H9 (cell line): ENCODE results near the gene MICU1. TPM values are rescaled to one million over a fixed set of nuclear protein-coding genes. Genes with fewer than 3 reads are reported as not detected.

Experiments
- DNase-seq: peaks from one replicate; pipeline ENCODE4 v3.0.0-alpha.2; 2017
- H2AFZ ChIP-seq: one replicate; pipeline ENCODE4 v1.6.1; 2013; ENCODE audit warnings: mild to moderate bottlenecking, low read length, control low read depth, moderate library complexity
- H2AK5ac ChIP-seq: 2 replicates; pipeline ENCODE4 v1.6.1; 2013; ENCODE audit warnings: low read length, control low read depth, mixed read lengths; ENCODE audit not compliant: insufficient read length
- H2BK120ac ChIP-seq: one replicate; pipeline ENCODE4 v1.6.1; 2013; ENCODE audit warnings: low read depth, mild to moderate bottlenecking, low read length, control low read depth, inconsistent platforms; ENCODE audit not compliant: poor library complexity, severe bottlenecking
- H2BK12ac ChIP-seq: 2 replicates; pipeline ENCODE4 v1.6.1; 2013; ENCODE audit warnings: low read length, control low read depth, mixed read lengths, low read depth; ENCODE audit not compliant: insufficient read length
- H2BK15ac ChIP-seq: 2 replicates; pipeline ENCODE4 v1.6.1; 2013; ENCODE audit warnings: low read depth, low read length, control low read depth
- H2BK20ac ChIP-seq: one replicate; pipeline ENCODE4 v1.6.1; 2013; ENCODE audit warnings: low read depth, mild to moderate bottlenecking, low read length, control low read depth, inconsistent platforms; ENCODE audit not compliant: poor library complexity, severe bottlenecking
- H2BK5ac ChIP-seq: 2 replicates; pipeline ENCODE4 v1.6.1; 2013; ENCODE audit warnings: low read length, control low read depth, mixed read lengths; ENCODE audit not compliant: insufficient read length
- H3K14ac ChIP-seq: 2 replicates; pipeline ENCODE4 v1.6.1; 2013; ENCODE audit warnings: low read length, control low read depth; ENCODE audit not compliant: insufficient read depth
- H3K18ac ChIP-seq: 2 replicates; pipeline ENCODE4 v1.6.1; 2013; ENCODE audit warnings: low read depth, mild to moderate bottlenecking, mixed read lengths, low read length, control low read depth; ENCODE audit not compliant: insufficient read length
- H3K23ac ChIP-seq: 2 replicates; pipeline ENCODE4 v1.6.1; 2013; ENCODE audit warnings: low read length, control low read depth, mixed read lengths, low read depth; ENCODE audit not compliant: insufficient read length
- H3K23me2 ChIP-seq: 2 replicates; pipeline ENCODE4 v1.6.1; 2013; ENCODE audit warnings: low read depth, mild to moderate bottlenecking, mixed read lengths, low read length, control low read depth; ENCODE audit not compliant: insufficient read length, poor library complexity, severe bottlenecking
- H3K27ac ChIP-seq: 2 replicates; pipeline ENCODE4 v1.5.1; 2013; ENCODE audit warnings: low read length, control low read depth, mixed read lengths, low read depth; ENCODE audit not compliant: insufficient read length
- H3K27me3 ChIP-seq: 2 replicates; pipeline ENCODE4 v1.6.1; 2013; ENCODE audit warnings: low read length, control low read depth, inconsistent platforms; ENCODE audit not compliant: insufficient read depth
- H3K4ac ChIP-seq: 2 replicates; pipeline ENCODE4 v1.6.1; 2013; ENCODE audit warnings: low read depth, mild to moderate bottlenecking, control low read depth, inconsistent platforms, low read length, moderate library complexity
- H3K4me1 ChIP-seq: 2 replicates; pipeline ENCODE4 v1.6.1; 2013; ENCODE audit warnings: low read length, control low read depth, inconsistent platforms; ENCODE audit not compliant: insufficient read depth
- H3K4me2 ChIP-seq: 2 replicates; pipeline ENCODE4 v1.6.1; 2013; ENCODE audit warnings: low read length, control low read depth, mixed read lengths; ENCODE audit not compliant: insufficient read length, insufficient read depth
- H3K56ac ChIP-seq: 2 replicates; pipeline ENCODE4 v1.6.1; 2013; ENCODE audit warnings: low read depth, mild to moderate bottlenecking, mixed read lengths, low read length, control low read depth; ENCODE audit not compliant: insufficient read length
- H3K79me1 ChIP-seq: 2 replicates; pipeline ENCODE4 v1.6.1; 2013; ENCODE audit warnings: low read depth, mild to moderate bottlenecking, moderate library complexity, low read length, control low read depth, inconsistent platforms; ENCODE audit not compliant: insufficient read depth, poor library complexity, severe bottlenecking
- H3K79me2 ChIP-seq: 2 replicates; pipeline ENCODE4 v1.6.1; 2013; ENCODE audit warnings: low read length, control low read depth, inconsistent platforms; ENCODE audit not compliant: insufficient read depth
- H3K9ac ChIP-seq: 2 replicates; pipeline ENCODE4 v1.6.1; 2013; ENCODE audit warnings: low read length, control low read depth, mixed read lengths; ENCODE audit not compliant: insufficient read length; ENCODE audit errors: extremely low read depth
- H3K9me3 ChIP-seq: one replicate; pipeline ENCODE4 v1.6.1; 2013; ENCODE audit warnings: low read depth, low read length, inconsistent platforms; ENCODE audit not compliant: control insufficient read depth
- H3T11ph ChIP-seq: one replicate; pipeline ENCODE4 v1.6.1; 2013; ENCODE audit warnings: mild to moderate bottlenecking, low read length, control low read depth, inconsistent platforms
- H4K20me1 ChIP-seq: one replicate; pipeline ENCODE4 v1.6.1; 2013; ENCODE audit not compliant: control insufficient read depth, insufficient read length, insufficient read depth
- H4K5ac ChIP-seq: 2 replicates; pipeline ENCODE4 v1.6.1; 2013; ENCODE audit warnings: low read depth, mild to moderate bottlenecking, mixed read lengths, low read length, control low read depth; ENCODE audit not compliant: insufficient read length
- H4K8ac ChIP-seq: replicated peaks from 2 replicates; pipeline ENCODE4 v1.6.1; 2013; ENCODE audit warnings: low read length, control low read depth, mixed read lengths, low read depth; ENCODE audit not compliant: insufficient read length
- H4K91ac ChIP-seq: 2 replicates; pipeline ENCODE4 v1.6.1; 2013; ENCODE audit warnings: low read depth, mild to moderate bottlenecking, moderate library complexity, mixed read lengths, low read length, control low read depth; ENCODE audit not compliant: insufficient read length
- H3K27ac Mint-ChIP-seq, 3 experiments: 2 replicates in 2 of 3; 3 replicates in 1 of 3; pipeline ENCODE4 v1.8.0; 2020 to 2021; ENCODE audit warnings: mixed read lengths in 3 of 3, mild to moderate bottlenecking in 1 of 3, moderate library complexity in 1 of 3
- H3K27me3 Mint-ChIP-seq: 2 replicates; pipeline ENCODE4 v1.8.0; 2021; ENCODE audit warnings: low read depth, mild to moderate bottlenecking, moderate library complexity, mixed read lengths
- H3K36me3 Mint-ChIP-seq, 3 experiments: 2 replicates in 2 of 3; 3 replicates in 1 of 3; pipeline ENCODE4 v1.8.0; 2020 to 2021; ENCODE audit warnings: low read depth in 3 of 3, mixed read lengths in 3 of 3; ENCODE audit not compliant: insufficient read depth in 1 of 3
- H3K4me1 Mint-ChIP-seq, 2 experiments: 2 replicates each; pipeline ENCODE4 v1.8.0; 2020; ENCODE audit warnings: mixed read lengths in 2 of 2
- H3K4me3 Mint-ChIP-seq, 2 experiments: 2 replicates in 1 of 2; 3 replicates in 1 of 2; pipeline ENCODE4 v1.8.0; 2020 to 2021; ENCODE audit warnings: mild to moderate bottlenecking in 2 of 2, mixed read lengths in 2 of 2, moderate library complexity in 1 of 2
- H3K9me3 Mint-ChIP-seq, 2 experiments: 2 replicates in 1 of 2; 3 replicates in 1 of 2; pipeline ENCODE4 v1.8.0; 2020; ENCODE audit warnings: mild to moderate bottlenecking in 2 of 2, mixed read lengths in 2 of 2, moderate library complexity in 1 of 2
- WGBS: extraction: QIAGEN DNeasy Blood & Tissue Kit; methylation state at CpG from one replicate; pipeline ENCODE4 v1.1.7; 2013; ENCODE audit warnings: missing lambda C conversion rate, low lambda C conversion rate, mixed read lengths; ENCODE audit not compliant: insufficient read length; ENCODE audit errors: extremely low coverage; 5-methylcytosine and 5-hydroxymethylcytosine counted together
- total RNA-seq: library from RNA; stranded (reverse); gene quantifications from 2 replicates; pipeline ENCODE4 v1.2.1, GENCODE V29; 2021
- TF ChIP-seq, protein P1 (sequence below): fragments of 200-600 bp; sonication (generic); conservative IDR thresholded peaks from 3 replicates; pipeline ENCODE4 v1.8.0; 2021; ENCODE audit warnings: antibody characterized with exemption, mild to moderate bottlenecking

The MICU1 gene
- total RNA-seq, 1 experiment from 2014 or later: 33.2 TPM

DNA sequence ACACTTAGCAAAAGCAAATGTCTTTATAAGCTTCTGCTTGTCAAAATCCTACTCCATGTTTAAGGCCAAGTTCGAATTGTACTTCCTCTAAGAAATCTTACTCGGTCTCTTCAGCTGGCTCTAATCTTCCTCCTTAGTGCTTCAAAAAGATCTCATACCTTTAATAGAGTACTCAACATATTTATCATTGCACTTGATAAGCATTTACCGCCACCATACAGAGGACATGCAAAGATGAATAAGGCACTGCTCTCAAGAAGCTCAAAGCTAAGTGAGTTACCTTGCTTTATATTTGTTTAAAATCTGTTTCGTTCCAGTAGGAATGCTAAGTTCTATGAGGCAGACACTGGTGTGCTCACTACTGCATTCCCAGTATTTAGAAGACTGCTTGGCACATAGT is 209.2 kb downstream of the MICU1 start:
- Histone ChIP-seq H2BK12ac (no peak overlapping the region), H2AK5ac (no peak overlapping the region), H3K27me3 (no peaks in the 10 kb centered on the region), H4K20me1 (no peaks in the 10 kb centered on the region), H3K4ac (no peak overlapping the region), H3K4me2 (no peak overlapping the region), H3K14ac (no peak overlapping the region), H4K91ac (no peak overlapping the region), H3K23me2 (no peaks in the 10 kb centered on the region), H3K23ac (no peak overlapping the region), H2BK5ac (no peak overlapping the region), H4K5ac (no peak overlapping the region), H3K27ac (no peak overlapping the region), H3K79me2 (no peaks in the 10 kb centered on the region), H2BK120ac (no peak overlapping the region), H3K9me3 (peaks cover 7% of the 10 kb centered on the region), H4K8ac (no peak overlapping the region), H2BK20ac (no peak overlapping the region), H3K79me1 (no peaks in the 10 kb centered on the region), H3K9ac (no peak overlapping the region), H2AFZ (no peak overlapping the region), H2BK15ac (no peak overlapping the region), H3K18ac (no peak overlapping the region), H3T11ph (no peak overlapping the region), H3K4me1 (no peaks in the 10 kb centered on the region; the same call in 1 of the 2 replicates), H3K56ac (no peak overlapping the region)
- H3K36me3 Mint-ChIP-seq: peaks cover 9 to 36% (median 32%) of the 10 kb centered on the region in 3 experiments
- TF ChIP-seq, protein P1, sequence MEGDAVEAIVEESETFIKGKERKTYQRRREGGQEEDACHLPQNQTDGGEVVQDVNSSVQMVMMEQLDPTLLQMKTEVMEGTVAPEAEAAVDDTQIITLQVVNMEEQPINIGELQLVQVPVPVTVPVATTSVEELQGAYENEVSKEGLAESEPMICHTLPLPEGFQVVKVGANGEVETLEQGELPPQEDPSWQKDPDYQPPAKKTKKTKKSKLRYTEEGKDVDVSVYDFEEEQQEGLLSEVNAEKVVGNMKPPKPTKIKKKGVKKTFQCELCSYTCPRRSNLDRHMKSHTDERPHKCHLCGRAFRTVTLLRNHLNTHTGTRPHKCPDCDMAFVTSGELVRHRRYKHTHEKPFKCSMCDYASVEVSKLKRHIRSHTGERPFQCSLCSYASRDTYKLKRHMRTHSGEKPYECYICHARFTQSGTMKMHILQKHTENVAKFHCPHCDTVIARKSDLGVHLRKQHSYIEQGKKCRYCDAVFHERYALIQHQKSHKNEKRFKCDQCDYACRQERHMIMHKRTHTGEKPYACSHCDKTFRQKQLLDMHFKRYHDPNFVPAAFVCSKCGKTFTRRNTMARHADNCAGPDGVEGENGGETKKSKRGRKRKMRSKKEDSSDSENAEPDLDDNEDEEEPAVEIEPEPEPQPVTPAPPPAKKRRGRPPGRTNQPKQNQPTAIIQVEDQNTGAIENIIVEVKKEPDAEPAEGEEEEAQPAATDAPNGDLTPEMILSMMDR: no peak
- no peak for DNase-seq
- no CpG with 5 or more reads among the region's 4 CpGs for WGBS
- H3K4me1 Mint-ChIP-seq: peaks cover 23 to 28% of the 10 kb centered on the region in 2 experiments
- H3K27ac Mint-ChIP-seq: no peak overlapping the region
- peaks cover 5 to 12% of the 10 kb centered on the region in 2 experiments; a peak in 3 of 5 replicates for H3K9me3 Mint-ChIP-seq
- no peak overlapping the region for H3K4me3 Mint-ChIP-seq
- no peaks in the 10 kb centered on the region for H3K27me3 Mint-ChIP-seq
